Activated CD8-positive, alpha-beta memory T cell treated with anti-CD3 and anti-CD28 coated beads for 24 hours (primary cell): ENCODE measurements around the gene TADA3.
A peak's percentile ranks its signal among the peaks of the same experiment; 100 is the strongest.

Experiments used
- DNase-seq: peaks from one replicate; pipeline ENCODE4 v3.0.0-alpha.2; 2020

TADA3 gene

GRCh38 chr3:9809239-9809614 is 17.0 kb upstream of the TADA3 start:
- DNase-seq: peak; percentile 66

DNA sequence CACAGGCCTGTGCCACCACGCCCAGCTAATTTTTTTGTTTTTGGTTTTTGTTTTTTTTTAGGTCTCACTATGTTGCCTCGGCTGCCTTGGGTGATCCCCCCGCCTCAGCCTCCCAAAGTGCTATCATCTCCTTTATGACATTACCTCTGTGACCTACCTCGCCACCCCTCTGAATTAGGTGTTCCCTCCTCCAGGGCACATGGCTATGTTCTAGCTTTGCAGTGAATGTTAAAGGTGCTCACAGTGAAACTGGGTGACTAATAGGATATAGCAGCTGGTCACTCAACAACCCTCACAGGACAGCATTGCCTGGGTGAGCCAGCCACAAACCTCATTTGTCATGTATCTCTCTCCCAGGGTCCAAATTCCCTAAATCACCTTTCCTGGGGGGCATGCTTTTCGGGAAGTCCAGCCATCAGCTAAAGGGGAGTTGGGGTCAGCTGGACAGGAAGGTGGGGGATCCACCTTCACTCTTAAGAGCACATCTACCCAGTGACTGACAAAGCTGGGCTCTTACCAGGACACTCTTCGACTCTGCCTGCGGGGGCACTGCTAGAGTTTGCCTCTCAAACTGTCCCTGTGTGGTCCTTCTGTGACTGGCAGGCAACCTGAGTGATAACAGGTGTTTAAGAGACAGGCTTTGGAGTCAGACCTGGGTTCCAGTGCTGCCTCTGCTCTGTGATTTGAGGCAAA is 16.2 kb upstream of the TADA3 start:
- peak; percentile 72 for DNase-seq

GRCh38 chr3:9807981-9808344 is 15.7 kb upstream of the TADA3 start:
- no peak for DNase-seq

DNA sequence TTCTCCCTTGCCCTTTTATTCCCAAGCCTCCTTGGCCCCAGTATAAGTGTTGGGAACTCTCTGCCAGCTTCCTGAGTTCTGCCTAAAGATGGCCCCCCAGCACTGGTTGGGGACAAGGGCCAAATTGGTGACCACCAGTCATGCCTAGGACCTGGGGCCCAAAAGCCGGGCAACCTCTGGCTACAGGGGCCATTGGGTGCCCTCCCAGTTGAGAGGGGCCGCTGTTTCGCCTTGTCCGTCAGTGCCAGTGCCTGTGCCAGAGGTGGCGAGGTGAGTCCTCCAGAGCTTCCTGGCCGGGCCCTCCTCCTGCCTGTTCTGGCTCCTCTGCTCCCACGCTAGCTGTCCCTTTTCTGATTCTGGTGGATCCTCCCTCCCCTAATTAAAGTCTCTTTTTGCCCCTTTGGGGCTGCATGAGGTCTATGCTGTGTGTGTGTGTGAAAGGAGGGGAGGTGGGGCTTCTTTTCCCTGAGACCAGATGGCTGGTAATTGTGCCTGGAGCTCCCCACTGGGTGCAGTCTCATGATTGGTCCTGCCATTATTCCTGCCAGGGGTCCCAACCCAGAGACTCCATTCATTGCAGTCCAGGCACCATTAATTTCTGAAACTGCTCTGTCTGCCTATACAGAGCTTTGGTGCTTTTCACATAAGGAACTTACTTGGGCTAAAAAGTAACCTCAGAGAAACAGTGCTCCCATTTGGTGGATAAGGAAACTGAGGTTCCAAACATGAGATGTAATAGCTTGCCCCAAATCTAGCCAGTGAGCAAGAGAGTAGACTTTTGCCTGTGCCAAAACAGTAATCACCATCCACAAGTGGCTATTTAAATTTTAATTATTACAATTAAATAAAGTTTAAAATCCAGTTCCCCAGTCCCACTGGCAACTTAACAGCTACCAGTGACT is 14.7 kb upstream of the TADA3 start:
- DNase-seq: no peak

DNA sequence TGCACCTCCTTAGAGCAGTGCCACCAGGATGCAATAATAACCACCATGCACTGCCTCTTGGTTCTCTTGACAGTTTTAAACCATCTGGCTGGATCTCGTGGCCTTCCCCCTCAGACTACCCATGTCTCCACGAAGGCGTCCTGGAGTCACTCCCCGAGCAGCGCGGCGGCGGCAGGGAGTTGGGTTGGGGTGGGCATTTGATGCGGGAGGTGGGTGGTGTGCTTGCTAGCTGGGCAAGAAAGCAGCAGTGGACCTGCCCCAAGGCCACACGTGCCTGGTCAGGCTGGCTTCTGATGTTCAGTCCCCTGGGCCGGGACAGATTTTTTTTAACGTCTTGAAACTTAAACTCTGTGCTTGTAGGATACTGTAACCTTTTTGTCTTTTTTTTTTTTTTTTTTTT is 13.9 kb upstream of the TADA3 start:
- no peak for DNase-seq

GRCh38 chr3:9804996-9805395 is 12.7 kb upstream of the TADA3 start:
- DNase-seq: no peak

- no peak for DNase-seq
Measured at GRCh38 chr3:9803494-9803893, 11.2 kb upstream of the TADA3 start.

DNA sequence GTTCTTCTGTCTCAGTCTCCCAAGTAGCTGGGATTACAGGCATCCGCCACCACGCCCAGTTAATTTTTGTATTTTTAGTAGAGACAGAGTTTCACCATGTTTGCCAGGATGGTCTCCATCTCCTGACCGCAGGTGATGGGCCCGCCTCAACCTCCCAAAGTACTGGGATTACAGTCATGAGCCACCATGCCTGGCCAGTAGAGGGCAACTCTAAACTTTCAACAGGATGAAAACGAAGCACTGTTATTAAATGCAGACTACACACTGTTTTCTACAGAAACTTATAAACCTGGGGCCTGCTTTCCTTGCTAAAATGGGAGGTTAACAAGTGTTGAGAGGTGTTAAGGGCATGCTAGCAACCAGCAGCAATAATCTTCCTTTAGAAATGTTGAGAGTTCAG is 8.3 kb upstream of the TADA3 start:
- DNase-seq: no peak

DNA sequence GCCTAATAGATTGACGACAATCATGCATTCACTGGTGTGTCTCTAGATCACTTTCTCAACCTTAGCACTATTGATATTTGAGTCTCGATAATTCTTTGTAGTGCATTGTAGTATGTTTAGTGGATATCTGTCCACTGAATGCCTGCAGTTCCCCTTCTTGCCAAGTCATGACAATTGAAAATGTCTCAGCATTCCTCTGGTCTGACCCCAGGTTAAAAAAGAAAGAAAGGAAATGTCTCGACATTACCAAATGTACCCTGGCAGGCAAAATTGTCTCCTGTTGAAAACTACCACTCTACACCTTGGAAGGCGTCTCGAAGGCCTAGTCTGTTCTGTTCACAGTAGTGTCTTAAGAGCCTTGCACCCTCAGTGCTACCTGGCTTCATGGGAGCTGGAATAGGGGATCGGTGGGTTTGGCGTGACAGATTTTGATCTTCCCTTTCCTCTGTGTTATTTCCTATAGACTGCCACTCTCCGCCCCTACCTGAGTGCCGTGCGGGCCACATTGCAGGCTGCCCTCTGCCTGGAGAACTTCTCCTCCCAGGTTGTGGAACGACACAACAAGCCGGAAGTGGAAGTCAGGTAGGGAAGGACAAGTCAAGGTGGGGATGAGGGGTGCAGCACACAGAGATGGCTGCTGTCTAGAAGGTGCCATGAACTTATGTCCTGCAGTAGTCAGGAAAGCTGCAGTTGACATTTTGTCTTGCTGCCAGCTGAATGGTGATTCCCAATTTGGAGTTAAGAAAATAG is 5.1 kb upstream of the TADA3 start:
- DNase-seq: no peak

DNA sequence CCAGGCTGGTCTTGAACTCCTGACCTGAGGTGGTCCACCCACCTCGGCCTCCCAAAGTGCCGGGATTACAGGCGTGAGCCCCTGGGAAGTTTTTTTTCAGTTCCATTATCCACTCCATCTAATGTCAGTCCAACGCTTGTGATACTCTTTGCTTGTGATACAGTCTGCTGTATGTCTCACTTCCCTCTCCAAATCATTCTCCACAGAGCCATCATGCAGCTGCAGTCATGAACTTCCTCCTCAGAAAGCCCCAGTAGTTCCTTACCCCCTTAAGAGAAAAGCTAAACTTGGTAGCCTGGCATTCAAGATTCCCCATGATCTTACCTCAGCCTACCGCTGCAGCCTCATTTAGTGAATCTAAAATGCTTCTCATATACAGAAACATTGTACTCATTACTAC is 2.9 kb upstream of the TADA3 start:
- DNase-seq: no peak

- no peak for DNase-seq
Measured at GRCh38 chr3:9794400-9794799, 2.1 kb upstream of the TADA3 start.

DNA sequence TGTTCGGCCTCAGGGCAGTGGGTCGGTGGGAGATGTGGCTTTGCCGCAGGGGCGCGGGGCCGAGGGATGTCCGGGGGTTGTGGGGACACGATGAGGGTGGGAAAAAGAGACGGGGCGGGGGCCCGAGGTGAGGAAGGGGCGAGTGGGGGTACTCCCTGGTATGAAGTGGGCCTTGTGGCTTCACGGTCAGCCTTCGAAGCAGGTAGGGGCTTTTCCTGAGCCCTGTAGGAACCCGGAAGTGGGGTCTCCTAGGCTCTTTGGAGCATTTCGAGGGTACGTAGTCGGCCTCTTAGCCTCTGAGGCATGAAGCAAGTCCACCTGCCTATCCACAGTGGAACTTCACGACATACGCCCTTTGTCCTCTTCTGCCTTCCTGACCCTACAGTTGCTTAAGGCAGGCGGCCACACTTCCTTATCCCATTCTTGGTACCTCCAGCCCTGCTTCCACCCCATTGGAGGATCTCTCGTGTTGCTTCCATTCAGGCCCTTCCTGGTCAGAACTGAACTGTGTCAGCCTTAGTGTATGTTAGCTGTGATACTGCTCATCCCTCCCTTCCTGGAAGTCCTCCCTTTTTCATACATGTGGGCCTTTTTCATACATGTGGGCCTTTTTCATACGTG is 998 bp upstream of the TADA3 start:
- DNase-seq: peak; percentile 73

DNA sequence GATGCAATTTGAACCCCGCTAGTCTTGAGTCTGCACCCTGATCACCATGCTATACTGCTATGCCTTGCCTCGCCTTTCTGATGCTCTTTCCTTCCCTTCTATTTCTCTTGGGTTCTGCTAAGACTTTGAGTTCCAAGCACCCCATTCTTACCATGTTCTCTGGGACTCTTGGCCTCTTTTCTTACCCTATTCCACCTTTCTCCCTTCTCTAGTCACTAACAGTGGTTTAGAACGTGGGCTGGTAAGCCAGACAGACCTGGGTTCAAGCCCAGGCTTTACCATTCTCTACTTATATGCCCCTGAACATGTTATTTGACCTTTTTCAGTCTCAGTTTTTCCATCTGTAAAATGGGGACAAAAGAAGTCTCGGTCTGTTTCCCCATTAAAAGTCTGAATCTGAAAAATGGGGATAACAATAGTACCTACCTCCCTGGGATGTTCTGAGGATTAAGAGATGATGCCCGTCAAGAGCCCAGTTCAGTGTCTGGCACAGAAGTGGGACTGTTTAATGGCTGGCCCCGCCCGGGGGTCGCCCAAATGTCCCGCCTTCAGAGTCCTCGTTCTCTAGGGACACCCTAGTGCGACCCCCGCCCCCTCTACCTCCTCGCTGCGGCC is 376 bp downstream of the TADA3 start:
- no peak for DNase-seq

DNA sequence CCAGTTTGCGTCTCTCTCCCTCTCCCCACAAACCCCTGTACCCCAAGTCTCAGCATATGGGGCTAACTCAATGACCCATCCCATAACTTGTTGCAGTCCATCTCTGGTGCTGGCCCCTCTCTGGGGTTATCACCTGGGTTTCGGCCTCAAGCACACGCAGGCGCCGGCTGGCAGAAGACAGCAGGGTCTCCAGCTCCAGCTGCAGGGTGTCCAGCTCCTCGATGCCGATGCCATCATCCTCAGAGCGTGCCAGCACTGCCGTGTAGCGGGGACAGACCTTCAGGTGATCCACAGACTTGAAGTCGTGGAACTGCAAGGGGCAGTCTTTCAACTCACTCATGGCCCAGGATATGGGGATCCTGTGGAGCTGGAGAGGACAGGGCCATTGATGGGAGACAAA is 1.1 kb downstream of the TADA3 start:
- no peak for DNase-seq

GRCh38 chr3:9787714-9788113 is 4.6 kb downstream of the TADA3 start:
- DNase-seq: no peak

GRCh38 chr3:9786825-9787669 is 5.2 kb downstream of the TADA3 start:
- no peak for DNase-seq

DNA sequence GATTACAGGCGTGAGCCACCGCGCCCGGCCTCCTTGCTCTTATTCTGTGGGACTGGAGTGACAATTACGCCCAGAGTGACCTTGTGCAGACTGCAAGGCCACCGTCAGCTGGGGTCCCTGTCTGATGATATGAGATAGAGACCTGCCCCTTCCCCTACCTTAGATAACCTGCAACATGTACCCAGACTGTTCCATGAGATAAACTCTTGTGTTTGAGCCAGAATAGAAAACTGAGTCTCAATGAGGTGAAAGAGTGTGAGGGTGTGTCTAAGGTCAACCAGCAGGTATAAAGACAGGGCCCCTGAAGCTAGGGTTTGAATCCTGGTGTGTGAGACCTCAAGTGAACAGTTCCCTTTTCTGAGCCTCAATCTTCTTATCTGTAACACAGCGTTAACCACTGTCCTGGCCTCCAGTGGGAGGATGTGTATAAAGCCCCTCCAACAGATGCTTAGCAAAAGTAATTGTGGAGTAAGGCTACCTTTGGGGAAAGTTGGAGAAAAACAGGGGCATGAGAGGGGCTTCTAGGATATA is 6.0 kb downstream of the TADA3 start:
- no peak for DNase-seq

DNA sequence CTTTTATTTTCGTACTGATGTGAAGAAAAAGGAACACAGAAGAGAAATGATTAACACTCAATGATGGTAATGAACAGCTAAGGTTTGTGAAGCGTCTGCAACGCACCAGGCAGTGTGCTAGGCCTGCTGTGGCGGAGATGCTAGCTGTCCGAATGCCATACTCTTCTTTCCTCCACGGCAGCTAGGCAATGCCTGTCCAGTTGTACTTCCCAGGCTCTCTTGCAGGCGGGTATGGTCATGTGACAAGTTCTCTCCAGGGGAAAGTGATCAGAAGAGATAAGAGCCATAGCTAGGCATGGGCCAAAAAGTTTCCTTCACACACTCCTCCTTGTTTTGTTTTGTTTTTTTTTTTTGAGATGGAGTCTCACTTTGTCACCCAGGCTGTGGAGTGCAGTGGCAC is 6.7 kb downstream of the TADA3 start:
- DNase-seq: no peak

GRCh38 chr3:9784965-9785364 is 7.3 kb downstream of the TADA3 start:
- DNase-seq: no peak

- no peak for DNase-seq
Measured at GRCh38 chr3:9783954-9784353, 8.3 kb downstream of the TADA3 start.

DNA sequence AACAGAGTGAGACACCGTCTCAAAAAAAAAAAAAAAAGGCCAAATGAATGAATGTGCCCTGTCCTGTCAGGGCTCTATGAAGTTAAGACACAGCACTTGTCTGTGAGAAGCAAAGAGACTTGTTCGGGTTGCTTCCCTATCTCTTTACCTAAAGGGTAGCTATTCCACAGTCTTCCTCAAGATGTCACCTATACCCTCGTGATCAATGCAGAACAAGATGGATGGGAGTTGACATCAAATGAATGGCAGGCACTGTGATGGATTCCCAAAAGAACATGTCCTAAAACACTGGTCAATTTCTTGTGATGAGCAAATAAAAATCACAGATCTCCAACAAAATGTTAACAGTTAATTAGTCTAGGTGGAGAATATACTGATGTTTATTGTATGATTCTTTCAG is 9.5 kb downstream of the TADA3 start:
- no peak for DNase-seq
